K562 (cell line): ENCODE data around the gene RBM34. TPM values are rescaled to one million over a fixed set of nuclear protein-coding genes. Genes with fewer than 3 reads are reported as not detected.

ENCODE experiments used
- CEBPG ChIP-seq, 3 experiments: fragments of 200-800 bp in 1 of 3; sonication (Bioruptor generic) in 1 of 3; sonication (generic) in 1 of 3; formaldehyde crosslinking in 1 of 3; IDR thresholded peaks in 2 of 3; conservative IDR thresholded peaks in 1 of 3; 2 replicates each; pipeline versions ENCODE4 v1.6.1 to v1.8.0; 2016 to 2022; ENCODE audit warnings: missing compliant biosample characterization in 2 of 3, missing genetic modification characterization in 2 of 3, mild to moderate bottlenecking in 1 of 3, missing genetic modification reagents in 1 of 3
- NFIX ChIP-seq: fragments of 250-450 bp; sonication (Bioruptor Pico); IDR thresholded peaks from 2 replicates; pipeline ENCODE4 v1.4.0; 2020; ENCODE audit warnings: low read depth, mild to moderate bottlenecking, moderate library complexity
- PTTG1 ChIP-seq: fragments of 450-650 bp; IDR thresholded peaks from 2 replicates; pipeline ENCODE4 v1.6.1; 2016; ENCODE audit warnings: low read depth, mild to moderate bottlenecking, missing genetic modification characterization, missing compliant biosample characterization
- SP1 ChIP-seq: sonication (generic); formaldehyde crosslinking; IDR thresholded peaks from 2 replicates; pipeline ENCODE4 v1.8.1; 2022; ENCODE audit warnings: mild to moderate bottlenecking, missing genetic modification reagents
- SPI1 ChIP-seq: IDR thresholded peaks from 2 replicates; pipeline ENCODE4 v1.6.1; 2011; ENCODE audit warnings: low read depth, low read length, control low read depth, borderline replicate concordance
- TFE3 ChIP-seq: fragments of 450-650 bp; formaldehyde crosslinking; IDR thresholded peaks from 2 replicates; pipeline ENCODE4 v1.4.0; 2020; ENCODE audit warnings: mild to moderate bottlenecking, mixed read lengths
- ZNF212 ChIP-seq: fragments of 450-650 bp; formaldehyde crosslinking; IDR thresholded peaks from 2 replicates; pipeline ENCODE4 v1.4.0; 2020; ENCODE audit warnings: mild to moderate bottlenecking
- ZNF3 ChIP-seq: fragments of 250-450 bp; sonication (Bioruptor Pico); IDR thresholded peaks from 2 replicates; pipeline ENCODE4 v1.5.0; 2021; ENCODE audit warnings: mild to moderate bottlenecking, moderate library complexity
- ZNF316 ChIP-seq: fragments of 450-650 bp; IDR thresholded peaks from 2 replicates; pipeline ENCODE4 v1.6.1; 2016
- ZNF354B ChIP-seq: fragments of 250-450 bp; sonication (Bioruptor Pico); IDR thresholded peaks from 2 replicates; pipeline ENCODE4 v1.4.0; 2020
- ZNF407 ChIP-seq: fragments of 450-650 bp; IDR thresholded peaks from 2 replicates; pipeline ENCODE4 v1.6.1; 2016; ENCODE audit warnings: low read depth
- polyA plus RNA-seq, 8 experiments: library from polyadenylated mRNA; depleted of rRNA in 4 of 8; stranded (reverse) in 5 of 8; unstranded in 3 of 8; fragments of >200 nt; fragmentation: Nextera tagmentation in 2 of 8; fragmentation: Illumina TruSeq in 1 of 8; extraction: Ambion mirVana in 2 of 8; extraction: Trizol in 1 of 8; gene quantifications; 2 replicates each; pipeline versions ENCODE4 v1.2.1 to v1.2.3, GENCODE V29; 2011 to 2014; ENCODE audit warnings: inconsistent platforms in 1 of 8, missing spikeins in 1 of 8
- total RNA-seq, 7 experiments: library from RNA; depleted of rRNA in 6 of 7; stranded (reverse); fragments of >200 nt in 6 of 7; fragmentation: Illumina TruSeq in 2 of 7; extraction: Trizol in 2 of 7; gene quantifications; 2 replicates each; pipeline versions ENCODE4 v1.2.1 to v1.2.3, GENCODE V29; 2011 to 2021; ENCODE audit warnings: low replicate concordance in 1 of 7
- TF ChIP-seq, protein P1 (sequence below), 2 experiments: IDR thresholded peaks; 2 replicates each; pipeline ENCODE4 v1.6.1; 2012; ENCODE audit warnings: improper control_type of control experiment in 2 of 2, low read depth in 2 of 2, low read length in 2 of 2, borderline replicate concordance in 1 of 2

The RBM34 gene
- total and polyA plus RNA-seq, 9 of the 15 experiments (the other 6 are each of a cell fraction or from before 2014, with no cell fraction given): 64.0 to 178 (median 124) TPM

DNA sequence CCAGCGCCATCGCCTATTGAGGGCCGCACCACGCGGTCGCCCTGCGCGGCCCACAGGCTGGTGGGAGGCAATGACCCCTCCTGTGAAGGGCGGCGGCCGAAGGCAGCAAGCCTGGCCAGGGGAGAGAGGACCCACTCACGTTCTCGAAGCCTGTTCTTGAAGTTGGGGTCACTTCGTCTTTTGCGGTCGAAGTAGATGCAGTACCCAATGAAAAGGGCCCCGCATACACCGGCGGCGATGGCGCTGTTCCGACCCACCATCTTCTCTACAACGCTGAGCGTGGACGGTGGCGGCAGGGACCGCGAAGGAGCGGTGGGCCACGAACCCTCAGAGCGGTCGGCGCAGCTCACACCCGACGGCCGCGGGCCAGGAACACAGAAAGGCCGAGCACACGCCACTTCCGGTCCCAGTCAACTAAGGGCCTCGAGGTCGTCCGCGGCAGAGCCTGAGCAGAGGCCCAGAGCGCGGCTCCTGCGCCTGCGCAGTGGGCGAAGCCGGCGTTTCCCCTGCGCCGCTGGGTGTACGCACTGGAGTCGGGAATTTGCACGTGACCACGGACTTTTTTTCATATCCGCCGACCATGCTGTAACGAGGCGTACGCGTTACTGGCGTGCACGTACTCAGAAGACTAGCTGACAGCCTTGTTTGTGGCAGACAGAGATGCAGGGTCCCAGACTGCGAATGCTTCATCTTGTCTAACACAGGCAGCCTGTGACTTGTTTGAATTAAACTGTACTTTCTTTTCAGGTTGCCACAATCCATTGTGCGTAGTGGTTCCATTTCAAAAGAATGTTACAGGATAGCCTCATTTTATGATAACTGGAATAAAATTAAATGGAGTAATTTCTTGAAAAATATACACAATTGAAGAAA, 32.4 kb downstream of the RBM34 start, which contains the start of gene TOMM20 (continued):
- no peak for TF ChIP-seq ZNF407
- no peak for TF ChIP-seq ZNF212 (CRISPR knock-in tag)
- TF ChIP-seq TFE3 (CRISPR knock-in tag): peak; percentile 99
- TF ChIP-seq CEBPG (CRISPR knock-in tag; IDR thresholded peaks at IDR 0.05): no peak; the same call in 1 of the 2 replicates
- no peak for TF ChIP-seq CEBPG (tag; conservative IDR thresholded peaks at IDR 0.05 in 1 of 2, IDR thresholded peaks at IDR 0.05 in 1 of 2)
- no peak for TF ChIP-seq ZNF354B (CRISPR knock-in tag)
- peak; percentile 48 for TF ChIP-seq SPI1
- no peak for TF ChIP-seq ZNF316
- TF ChIP-seq PTTG1: no peak
- TF ChIP-seq, protein P1, sequence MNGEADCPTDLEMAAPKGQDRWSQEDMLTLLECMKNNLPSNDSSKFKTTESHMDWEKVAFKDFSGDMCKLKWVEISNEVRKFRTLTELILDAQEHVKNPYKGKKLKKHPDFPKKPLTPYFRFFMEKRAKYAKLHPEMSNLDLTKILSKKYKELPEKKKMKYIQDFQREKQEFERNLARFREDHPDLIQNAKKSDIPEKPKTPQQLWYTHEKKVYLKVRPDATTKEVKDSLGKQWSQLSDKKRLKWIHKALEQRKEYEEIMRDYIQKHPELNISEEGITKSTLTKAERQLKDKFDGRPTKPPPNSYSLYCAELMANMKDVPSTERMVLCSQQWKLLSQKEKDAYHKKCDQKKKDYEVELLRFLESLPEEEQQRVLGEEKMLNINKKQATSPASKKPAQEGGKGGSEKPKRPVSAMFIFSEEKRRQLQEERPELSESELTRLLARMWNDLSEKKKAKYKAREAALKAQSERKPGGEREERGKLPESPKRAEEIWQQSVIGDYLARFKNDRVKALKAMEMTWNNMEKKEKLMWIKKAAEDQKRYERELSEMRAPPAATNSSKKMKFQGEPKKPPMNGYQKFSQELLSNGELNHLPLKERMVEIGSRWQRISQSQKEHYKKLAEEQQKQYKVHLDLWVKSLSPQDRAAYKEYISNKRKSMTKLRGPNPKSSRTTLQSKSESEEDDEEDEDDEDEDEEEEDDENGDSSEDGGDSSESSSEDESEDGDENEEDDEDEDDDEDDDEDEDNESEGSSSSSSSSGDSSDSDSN (IDR thresholded peaks at IDR 0.05; ENCODE audit: borderline replicate concordance in 1 of 2, low read depth in 2 of 2, low read length in 2 of 2): peak; percentile 93 to 96
- peak; percentile 80; the same call in 1 of the 2 replicates for TF ChIP-seq SP1 (CRISPR knock-in tag)
- TF ChIP-seq NFIX (CRISPR knock-in tag): no peak
- no peak for TF ChIP-seq ZNF3 (CRISPR knock-in tag)
